SH-SY5Y (cell line): ENCODE measurements around the gene GSTM5.

Source experiments
- GATA2 ChIP-seq: IDR thresholded peaks from 2 replicates; pipeline ENCODE4 v1.6.1; 2011; ENCODE audit warnings: mild to moderate bottlenecking, low read depth, low read length
- GATA3 ChIP-seq: IDR thresholded peaks from 2 replicates; pipeline ENCODE4 v1.6.1; 2011; ENCODE audit warnings: low read depth, mild to moderate bottlenecking, low read length, moderate library complexity

DNA sequence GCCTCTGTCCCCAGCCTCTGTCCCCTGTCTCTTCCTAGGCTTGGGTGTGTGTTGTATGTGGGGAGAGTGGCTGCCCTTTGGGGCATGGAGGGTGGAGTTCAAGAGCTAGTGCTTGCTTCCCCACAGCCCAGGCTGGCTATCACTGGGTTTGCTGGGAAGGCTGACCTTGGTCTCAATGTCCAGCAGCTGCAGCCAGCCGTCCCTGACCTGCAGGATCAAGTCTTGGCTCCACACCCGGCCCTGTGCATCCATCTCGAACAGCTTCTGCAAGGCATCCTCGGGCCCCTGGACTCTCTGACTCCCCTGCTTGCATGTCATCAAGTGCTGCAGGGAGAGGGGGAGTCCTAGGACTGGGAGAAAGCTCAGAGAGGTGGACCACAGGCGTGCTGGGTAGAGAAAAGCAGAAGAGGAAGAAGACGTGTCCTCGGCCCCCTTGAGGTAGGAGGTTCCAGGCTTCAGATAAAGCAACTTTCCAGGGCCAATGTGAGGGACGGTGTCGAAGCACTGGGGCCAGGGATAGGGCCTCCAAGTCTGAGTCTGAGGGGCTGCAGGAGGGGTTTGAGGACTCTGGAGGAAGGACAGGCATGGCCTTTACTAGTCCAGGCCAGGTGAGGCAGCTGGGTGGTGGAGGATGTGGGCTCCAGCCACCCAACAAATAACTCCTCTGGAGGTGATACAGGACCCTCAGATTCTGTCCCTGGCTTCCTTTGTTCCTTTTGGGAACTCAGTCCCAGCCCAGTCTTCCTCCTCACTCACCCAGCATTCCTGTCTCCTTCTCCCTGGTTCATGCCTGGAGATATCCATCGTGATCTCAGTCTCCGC, 47.7 kb downstream of the GSTM5 start:
- TF ChIP-seq GATA2 (no peak), GATA3 (no peak)
